Measurements from ENCODE around the gene AFAP1. TPM values are rescaled to one million over a fixed set of nuclear protein-coding genes. Genes with fewer than 3 reads are reported as not detected.

The AFAP1 gene
- total and polyA plus RNA-seq, 2 of the 8 experiments (the other 6 are each of a cell fraction or from before 2014, with no cell fraction given) = 3.6 to 18.2 TPM

DNA sequence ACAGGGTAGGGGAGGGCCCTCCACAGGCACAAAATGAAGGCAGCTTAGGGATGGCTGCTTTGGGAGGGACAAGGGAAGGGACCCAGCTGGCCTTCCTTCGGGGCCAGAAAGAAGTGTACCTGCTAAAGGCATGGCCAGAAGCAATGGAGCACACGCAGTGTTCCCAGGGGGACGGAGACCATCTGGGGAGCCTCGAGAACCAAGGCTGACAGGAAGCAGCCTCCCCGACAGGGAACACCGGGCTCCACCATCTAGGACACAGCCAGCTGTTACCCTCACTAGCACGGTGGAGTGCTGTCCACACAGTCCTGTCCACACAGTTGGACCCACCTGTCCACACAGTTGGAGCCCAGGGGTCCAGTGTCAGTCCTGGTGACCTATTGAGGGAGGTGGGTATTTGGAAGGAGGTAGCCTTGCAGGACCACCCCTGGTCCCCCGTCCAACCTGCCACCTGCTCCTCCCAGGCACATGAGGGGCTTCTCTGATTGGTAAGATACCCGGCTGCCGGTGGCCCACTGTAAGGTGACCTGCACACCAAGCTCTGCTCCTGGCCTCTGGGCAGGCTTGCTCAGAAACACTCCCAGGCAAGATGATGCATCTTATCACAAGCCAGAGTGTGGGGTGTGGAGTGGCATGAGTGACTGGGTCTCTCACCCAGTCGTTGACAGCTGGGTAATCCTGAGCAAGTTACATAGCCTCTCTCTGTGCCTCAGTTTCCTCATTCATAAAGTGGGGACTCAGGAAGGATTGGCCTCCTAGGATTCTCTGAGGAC lies 20.5 kb upstream of the AFAP1 start (continued):
- TF ChIP-seq GABPA (IDR thresholded peaks at IDR 0.05; ENCODE audit: borderline replicate concordance, insufficient read depth, low read length) (no peak), HDAC6 (IDR thresholded peaks at IDR 0.05; ENCODE audit: low read depth, low read length) (no peak), CTBP2 (IDR thresholded peaks at IDR 0.05; ENCODE audit: borderline replicate concordance, insufficient read depth, insufficient read length, low read length) (no peak), NRF1 (IDR thresholded peaks at IDR 0.05; ENCODE audit: low read depth, low read length) (no peak), CBX8 (IDR thresholded peaks at IDR 0.05; ENCODE audit: borderline replicate concordance, low read depth, low read length) (no peak), SP2 (IDR thresholded peaks at IDR 0.05; ENCODE audit: low read length) (no peak), POLR2A (IDR thresholded peaks at IDR 0.05; ENCODE audit: control extremely low read depth in 1 of 2, low read depth in 2 of 2, low read length in 2 of 2) (no peak), TAF7 (optimal IDR thresholded peaks at IDR 0.05; ENCODE audit: borderline replicate concordance, low read depth, low read length) (no peak), ZNF274 (IDR thresholded peaks at IDR 0.05; ENCODE audit: borderline replicate concordance, extremely low read depth, low read length) (no peak)

All from H1 (cell line).